GM23338 (cell line): ENCODE data around the gene PNPLA7. TPM values are rescaled to one million over a fixed set of nuclear protein-coding genes. Genes with fewer than 3 reads are reported as not detected.

Source experiments
- ATAC-seq: fragments of 200-7000 bp; cut with Tn5 transposase; 3 replicates; pipeline ENCODE4 v1.9.1; 2020
- DNase-seq: peaks from one replicate; pipeline ENCODE4 v3.0.0-alpha.2; 2015; ENCODE audit warnings: low spot score
- H2AFZ ChIP-seq: fragments of 200-600 bp; sonication (generic); 2 replicates; pipeline ENCODE4 v1.8.0; 2016; ENCODE audit warnings: antibody characterized with exemption, mild to moderate bottlenecking, moderate library complexity
- H3F3A ChIP-seq: fragments of 200-600 bp; sonication (generic); replicated peaks from 2 replicates; pipeline ENCODE4 v1.8.0; 2017; ENCODE audit warnings: antibody characterized with exemption, mixed run types, low read depth
- H3K27ac ChIP-seq: fragments of 200-600 bp; sonication (generic); 2 replicates; pipeline ENCODE4 v1.6.1; 2016; ENCODE audit warnings: low read depth
- H3K27me3 ChIP-seq: fragments of 200-600 bp; sonication (generic); 2 replicates; pipeline ENCODE4 v1.8.0; 2016; ENCODE audit warnings: mild to moderate bottlenecking, mixed run types, moderate library complexity; ENCODE audit not compliant: insufficient read depth
- H3K36me3 ChIP-seq: fragments of 200-600 bp; sonication (generic); 2 replicates; pipeline ENCODE4 v1.8.0; 2016; ENCODE audit warnings: mild to moderate bottlenecking; ENCODE audit not compliant: insufficient read depth
- H3K4me1 ChIP-seq: fragments of 200-600 bp; sonication (generic); 2 replicates; pipeline ENCODE4 v1.8.0; 2016; ENCODE audit warnings: mild to moderate bottlenecking, moderate library complexity; ENCODE audit not compliant: insufficient read depth
- H3K4me2 ChIP-seq: fragments of 200-600 bp; sonication (generic); 2 replicates; pipeline ENCODE4 v1.7.1; 2017; ENCODE audit warnings: mixed run types
- H3K4me3 ChIP-seq: fragments of 200-600 bp; sonication (generic); 2 replicates; pipeline ENCODE4 v1.6.1; 2016; ENCODE audit warnings: mixed run types
- H3K79me2 ChIP-seq: fragments of 200-600 bp; sonication (generic); replicated peaks from 2 replicates; pipeline ENCODE4 v1.8.0; 2017; ENCODE audit warnings: mild to moderate bottlenecking; ENCODE audit not compliant: insufficient read depth
- H3K9me2 ChIP-seq: fragments of 200-600 bp; sonication (generic); 2 replicates; pipeline ENCODE4 v1.8.0; 2017; ENCODE audit not compliant: insufficient read depth
- H4K20me1 ChIP-seq: fragments of 200-600 bp; sonication (generic); replicated peaks from 2 replicates; pipeline ENCODE4 v1.8.0; 2017; ENCODE audit warnings: mild to moderate bottlenecking; ENCODE audit not compliant: insufficient read depth
- H3K27ac Mint-ChIP-seq: 2 replicates; pipeline ENCODE4 v1.8.0; 2020; ENCODE audit warnings: inconsistent platforms, mild to moderate bottlenecking, moderate library complexity, mixed read lengths
- H3K27me3 Mint-ChIP-seq: 3 replicates; pipeline ENCODE4 v1.8.0; 2022; ENCODE audit warnings: low read depth, mild to moderate bottlenecking, moderate library complexity, mixed read lengths, inconsistent platforms; ENCODE audit not compliant: insufficient read depth, poor library complexity
- H3K36me3 Mint-ChIP-seq: 3 replicates; pipeline ENCODE4 v1.8.0; 2021; ENCODE audit warnings: low read depth, mild to moderate bottlenecking, inconsistent platforms, moderate library complexity, mixed read lengths
- H3K4me1 Mint-ChIP-seq: 3 replicates; pipeline ENCODE4 v1.8.0; 2020; ENCODE audit warnings: mild to moderate bottlenecking, inconsistent platforms, mixed read lengths
- H3K4me3 Mint-ChIP-seq: 3 replicates; pipeline ENCODE4 v1.8.0; 2021; ENCODE audit warnings: moderate library complexity, mild to moderate bottlenecking, inconsistent platforms, mixed read lengths
- H3K9me3 Mint-ChIP-seq: 3 replicates; pipeline ENCODE4 v1.8.0; 2020; ENCODE audit warnings: moderate library complexity, mild to moderate bottlenecking, inconsistent platforms, mixed read lengths
- CTCF ChIP-seq, 2 experiments: fragments of 200-600 bp in 1 of 2; sonication (generic) in 1 of 2; conservative IDR thresholded peaks; 2 replicates each; pipeline versions ENCODE4 v1.5.1 to v1.6.1; 2016 to 2017; ENCODE audit warnings: antibody characterized with exemption in 2 of 2, low read depth in 2 of 2, mild to moderate bottlenecking in 2 of 2, moderate library complexity in 1 of 2
- EZH2 ChIP-seq: fragments of 200-600 bp; sonication (generic); IDR thresholded peaks from one replicate; pipeline ENCODE4 v1.8.0; 2017; ENCODE audit warnings: antibody characterized with exemption, mild to moderate bottlenecking, low read depth; ENCODE audit not compliant: unreplicated experiment
- POLR2AphosphoS5 ChIP-seq: IDR thresholded peaks from 2 replicates; pipeline ENCODE4 v1.6.1; 2016; ENCODE audit warnings: antibody characterized with exemption, low read depth
- REST ChIP-seq: IDR thresholded peaks from one replicate; pipeline ENCODE4 v1.6.1; 2018; ENCODE audit warnings: antibody characterized with exemption; ENCODE audit not compliant: unreplicated experiment
- ZNF114 ChIP-seq: fragments of 250-450 bp; sonication (Bioruptor Pico); IDR thresholded peaks from 2 replicates; pipeline ENCODE4 v1.5.0; 2020; ENCODE audit warnings: mild to moderate bottlenecking, moderate library complexity
- ZNF331 ChIP-seq: fragments of 250-450 bp; sonication (Bioruptor Pico); IDR thresholded peaks from 2 replicates; pipeline ENCODE4 v1.5.0; 2020; ENCODE audit warnings: low read depth, mild to moderate bottlenecking, moderate library complexity
- ZNF462 ChIP-seq: fragments of 250-450 bp; sonication (Bioruptor Pico); IDR thresholded peaks from 2 replicates; pipeline ENCODE4 v1.5.0; 2020; ENCODE audit warnings: mild to moderate bottlenecking, moderate library complexity
- polyA plus RNA-seq: library from polyadenylated mRNA; unstranded; fragments of >200 nt; fragmentation: Nextera tagmentation; extraction: Ambion mirVana; gene quantifications from 2 replicates; pipeline ENCODE4 v1.2.1, GENCODE V29; 2016
- total RNA-seq: library from RNA; depleted of rRNA; stranded (reverse); fragments of >200 nt; shearing (Covaris generic); gene quantifications from 2 replicates; pipeline ENCODE4 v1.2.3, GENCODE V29; 2014

The PNPLA7 gene
- total and polyA plus RNA-seq, 2 experiments from 2014 or later = 0.45 to 0.80 TPM

- TF ChIP-seq REST = no peak
- TF ChIP-seq EZH2 = no peak
- no peak for TF ChIP-seq CTCF (conservative IDR thresholded peaks at IDR 0.05; ENCODE audit: low read depth in 2 of 2)
- no peak for TF ChIP-seq ZNF114 (CRISPR knock-in tag)
- TF ChIP-seq ZNF331 (CRISPR knock-in tag) = no peak
These were observed 137.8 kb downstream of the PNPLA7 start (continued) for GRCh38 chr9:137412431-137412830.

GRCh38 chr9:137411645-137412380 is 138.4 kb downstream of the PNPLA7 start:
- Histone ChIP-seq H2AFZ (no peak overlapping the region), H3F3A (0 out of 2 replicates have a peak, but pooled peaks cover 3% of the 10 kb centered on the region), H3K9me2 (no peaks in the 10 kb centered on the region), H3K4me2 (no peak overlapping the region), H4K20me1 (no peaks in the 10 kb centered on the region; the same call in none of the 2 replicates), H3K36me3 (no peaks in the 10 kb centered on the region), H3K27me3 (no peaks in the 10 kb centered on the region), H3K27ac (no peak overlapping the region), H3K4me1 (0 out of 2 replicates have a peak, but pooled peaks cover 3% of the 10 kb centered on the region), H3K4me3 (no peak overlapping the region), H3K79me2 (0 out of 2 replicates have a peak, but pooled peaks cover 2% of the 10 kb centered on the region)
- H3K36me3 Mint-ChIP-seq = no peaks in the 10 kb centered on the region
- no peak overlapping the region for H3K4me3 Mint-ChIP-seq
- peaks cover 2% of the 10 kb centered on the region for H3K27me3 Mint-ChIP-seq
- no peak for DNase-seq
- no peak for TF ChIP-seq EZH2
- TF ChIP-seq CTCF (conservative IDR thresholded peaks at IDR 0.05; ENCODE audit: low read depth in 2 of 2) = no peak
- no peak for TF ChIP-seq ZNF462 (CRISPR knock-in tag)
- TF ChIP-seq POLR2AphosphoS5 = no peak
- no peaks in the 10 kb centered on the region; the same call in 1 of the 3 replicates for H3K4me1 Mint-ChIP-seq
- no peaks in the 10 kb centered on the region for H3K9me3 Mint-ChIP-seq
- no peak for ATAC-seq
- no peak overlapping the region for H3K27ac Mint-ChIP-seq
